Hematopoietic multipotent progenitor cell treated with erythropoietin and hydrocortisone succinate and interleukin-3 and kit ligand, for 4 days (in vitro differentiated cells): ENCODE measurements around the gene ITGA1.

Experiments used
- DNase-seq: peaks from one replicate; pipeline ENCODE4 v3.0.0-alpha.2; 2015

Gene ITGA1

DNA sequence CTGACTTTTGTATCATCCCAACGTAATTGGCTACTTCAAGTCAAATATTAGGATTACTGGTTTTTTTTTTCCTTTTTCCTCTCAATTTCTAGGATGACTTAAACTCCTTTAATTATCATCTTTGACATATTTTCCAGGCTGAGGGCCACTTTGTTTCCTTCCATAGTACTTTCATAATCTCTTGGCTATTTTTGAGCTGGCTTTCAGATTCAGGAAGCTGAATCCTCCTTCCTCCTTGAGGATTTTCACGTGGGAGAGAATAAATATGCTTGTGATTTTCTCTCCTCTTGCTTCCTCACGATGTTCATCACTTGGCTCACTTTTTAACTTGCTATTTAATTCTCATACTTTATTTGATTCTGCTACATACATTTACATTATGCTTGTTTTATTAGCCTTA, 88.1 kb downstream of the ITGA1 start:
- DNase-seq: no peak

DNA sequence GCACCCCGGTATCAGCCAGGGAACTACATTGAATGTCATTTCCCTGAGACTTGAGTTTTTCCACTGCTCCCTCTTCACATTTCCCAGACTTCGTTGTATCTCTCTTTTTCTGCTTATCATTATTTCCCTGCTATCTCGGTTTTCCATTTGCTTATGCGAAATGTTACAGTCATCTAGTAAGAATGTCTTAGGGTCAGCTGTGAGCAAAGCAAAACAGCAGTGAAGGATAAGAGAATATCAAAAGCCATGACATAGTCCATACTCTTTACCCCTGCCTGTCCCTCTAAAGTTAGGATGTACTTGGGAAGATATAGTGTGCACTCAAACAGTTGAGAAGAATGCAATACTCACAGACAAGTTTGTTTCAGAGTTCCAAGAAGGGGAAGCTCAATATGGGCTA, 88.7 kb downstream of the ITGA1 start:
- no peak for DNase-seq

DNA sequence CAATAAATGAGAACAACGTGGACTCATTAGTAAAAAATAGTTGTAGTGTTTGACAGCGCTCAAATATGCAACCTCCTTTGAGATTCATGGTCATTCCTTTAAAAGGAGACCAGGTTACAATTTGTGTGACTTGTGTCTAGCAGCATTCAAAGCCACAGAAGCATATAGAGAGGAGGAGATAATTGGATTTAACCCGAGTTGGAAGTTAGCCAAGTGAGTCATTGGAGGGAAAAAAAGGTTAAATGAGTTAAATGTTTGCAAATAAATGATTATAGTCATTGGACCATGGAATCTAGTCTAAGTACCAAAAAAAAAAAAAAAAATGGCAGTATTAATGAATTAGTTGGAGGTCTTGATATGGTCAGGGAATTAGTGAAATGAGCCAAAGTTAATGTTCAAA, 90.9 kb downstream of the ITGA1 start:
- DNase-seq: peak; percentile 49

DNA sequence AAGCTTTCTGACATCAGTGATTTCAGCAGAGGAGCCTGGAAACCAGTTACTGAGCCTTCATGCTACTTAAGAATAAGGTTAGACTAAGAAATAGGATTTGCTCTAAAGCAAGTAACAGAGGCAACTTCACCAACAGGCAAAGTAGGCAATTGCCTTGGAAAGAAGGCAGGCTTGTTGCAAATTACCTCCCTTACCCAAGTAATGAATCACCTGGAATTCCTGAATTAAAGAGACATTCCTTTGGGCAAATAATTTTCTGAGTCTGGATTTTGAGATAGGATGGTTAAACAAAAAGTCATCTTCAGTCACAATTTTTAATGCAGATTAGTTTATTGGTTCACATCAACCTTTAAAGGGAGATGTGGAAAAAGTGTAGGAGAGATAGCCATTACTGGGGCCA, 92.8 kb downstream of the ITGA1 start:
- DNase-seq: no peak

DNA sequence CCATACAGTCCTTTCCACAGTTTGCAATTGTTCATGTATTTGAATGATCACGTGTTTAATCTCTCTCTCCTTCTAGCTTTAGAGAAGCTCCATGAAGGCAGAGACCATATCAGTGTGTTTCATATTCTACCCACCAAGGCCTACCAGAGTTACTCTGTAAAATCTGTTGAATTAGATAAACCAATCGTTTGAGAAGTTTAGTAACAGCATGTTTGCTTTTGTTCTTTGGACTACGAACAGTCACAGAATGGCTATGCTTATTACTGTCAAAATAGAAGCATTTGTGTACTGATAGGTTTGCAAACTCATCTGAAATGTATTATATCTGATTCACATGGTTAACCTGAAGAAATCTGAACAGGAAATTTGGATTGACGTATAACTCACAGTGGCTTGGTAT, 93.8 kb downstream of the ITGA1 start:
- DNase-seq: no peak

DNA sequence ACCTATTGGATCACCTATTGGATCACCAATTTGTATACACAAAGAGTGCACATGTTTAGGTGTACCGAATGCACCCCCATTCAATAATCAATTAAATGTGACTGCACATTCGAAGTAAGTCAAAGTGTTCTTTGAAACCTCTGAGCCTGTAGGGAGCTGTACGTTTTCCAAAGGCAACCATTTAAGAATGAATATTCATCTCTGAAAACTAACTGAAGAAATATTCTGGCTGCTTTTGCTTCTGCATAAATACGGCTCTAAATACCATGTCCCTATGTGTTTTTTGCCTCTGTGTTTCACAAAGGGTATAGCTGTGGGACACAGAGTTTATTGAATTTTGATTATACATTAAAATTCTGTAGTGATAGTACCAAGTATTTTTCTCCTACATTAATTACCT, 95.4 kb downstream of the ITGA1 start:
- DNase-seq: no peak

DNA sequence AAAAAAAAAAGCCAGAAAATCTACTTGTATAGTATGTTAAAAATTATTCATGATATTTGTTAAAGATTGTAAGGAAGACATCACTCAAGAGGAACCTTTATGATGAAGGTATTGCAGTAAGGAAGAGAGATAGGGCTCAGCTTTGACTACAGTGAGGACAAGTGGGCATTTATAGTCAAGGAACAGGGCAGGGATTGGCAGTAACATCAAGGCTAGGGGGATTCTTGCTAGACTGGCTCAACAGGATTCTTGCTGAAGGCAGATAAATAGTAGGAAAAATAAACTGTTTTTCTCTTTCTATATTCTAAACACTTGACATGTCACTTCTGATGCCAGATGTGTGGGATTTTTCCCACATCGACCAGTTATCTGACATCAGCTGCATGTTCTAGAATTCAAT, 96.7 kb downstream of the ITGA1 start:
- DNase-seq: no peak

DNA sequence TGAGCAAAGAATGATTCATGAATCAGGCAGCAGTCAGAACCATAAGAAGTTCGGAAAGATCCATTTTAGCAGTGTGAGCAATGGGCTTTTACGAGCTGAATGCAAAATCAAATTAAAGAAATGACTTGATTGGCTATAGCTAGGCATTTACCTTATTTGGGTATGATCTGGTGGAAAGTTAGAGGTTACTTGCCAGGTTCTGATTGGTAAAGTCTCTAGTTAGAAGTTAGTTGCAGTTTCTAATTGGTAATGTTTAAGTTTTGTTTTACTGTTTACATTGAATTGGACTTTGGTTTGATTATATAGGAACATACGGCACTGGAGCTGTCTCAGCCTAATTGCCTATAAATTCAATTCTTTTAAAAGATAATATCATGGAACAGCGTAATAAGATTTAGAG, 97.9 kb downstream of the ITGA1 start:
- DNase-seq: no peak

DNA sequence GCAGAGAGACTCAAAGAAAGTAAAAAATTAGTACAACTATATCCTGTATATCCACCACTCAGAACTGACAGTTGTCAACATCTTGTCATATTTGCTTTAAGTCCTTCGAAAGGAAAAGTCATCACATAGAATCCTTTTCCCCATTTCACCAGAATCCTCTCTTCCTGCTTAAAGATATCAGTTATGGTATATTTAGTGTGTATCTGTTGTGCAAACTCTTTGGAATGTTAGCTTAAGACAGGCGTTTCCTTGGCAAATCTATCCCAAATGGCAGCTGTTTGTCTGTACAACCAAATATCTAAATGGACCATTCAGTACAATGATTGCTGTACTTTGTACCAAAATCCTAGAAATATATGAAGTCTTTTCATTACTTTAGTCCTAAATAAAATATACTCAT, 98.5 kb downstream of the ITGA1 start:
- no peak for DNase-seq

DNA sequence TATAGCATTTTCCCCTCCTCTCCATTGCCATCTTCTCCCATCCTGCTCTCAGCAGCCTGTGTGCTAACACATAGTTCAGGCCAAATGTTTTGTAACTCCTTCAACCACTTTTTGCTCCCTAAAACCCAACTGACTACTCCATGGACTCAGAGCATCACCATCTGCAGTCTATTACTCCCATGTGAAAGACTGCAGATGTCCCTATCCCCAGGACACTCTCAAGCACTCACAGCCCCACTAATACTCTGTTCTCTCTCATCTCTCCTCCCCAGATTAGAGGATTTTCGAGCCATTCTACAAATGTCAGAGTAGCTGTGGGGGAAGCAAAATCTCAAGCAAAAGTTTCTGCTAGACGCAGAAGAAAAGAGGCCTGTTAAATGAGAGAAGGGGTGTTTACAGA, 99.3 kb downstream of the ITGA1 start:
- no peak for DNase-seq

DNA sequence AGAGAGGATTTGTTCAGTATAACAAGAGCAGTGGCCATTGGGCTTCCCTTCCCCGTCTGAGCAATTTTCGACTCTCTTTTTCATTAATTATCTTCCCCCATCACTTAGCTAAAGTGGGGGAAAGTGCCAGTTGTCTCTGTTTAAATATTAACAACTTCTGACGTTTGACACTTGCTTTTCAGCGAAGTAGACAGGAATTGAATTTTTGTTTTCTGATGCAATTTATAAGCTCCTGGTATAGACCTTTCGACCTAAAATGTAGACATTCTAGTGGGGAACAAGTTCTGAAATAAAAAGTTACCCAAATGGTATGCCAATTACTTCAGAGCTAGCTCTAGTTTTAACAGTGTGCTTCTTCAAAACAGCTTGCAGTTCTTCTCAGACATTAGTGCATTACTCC, 100.6 kb downstream of the ITGA1 start:
- no peak for DNase-seq

DNA sequence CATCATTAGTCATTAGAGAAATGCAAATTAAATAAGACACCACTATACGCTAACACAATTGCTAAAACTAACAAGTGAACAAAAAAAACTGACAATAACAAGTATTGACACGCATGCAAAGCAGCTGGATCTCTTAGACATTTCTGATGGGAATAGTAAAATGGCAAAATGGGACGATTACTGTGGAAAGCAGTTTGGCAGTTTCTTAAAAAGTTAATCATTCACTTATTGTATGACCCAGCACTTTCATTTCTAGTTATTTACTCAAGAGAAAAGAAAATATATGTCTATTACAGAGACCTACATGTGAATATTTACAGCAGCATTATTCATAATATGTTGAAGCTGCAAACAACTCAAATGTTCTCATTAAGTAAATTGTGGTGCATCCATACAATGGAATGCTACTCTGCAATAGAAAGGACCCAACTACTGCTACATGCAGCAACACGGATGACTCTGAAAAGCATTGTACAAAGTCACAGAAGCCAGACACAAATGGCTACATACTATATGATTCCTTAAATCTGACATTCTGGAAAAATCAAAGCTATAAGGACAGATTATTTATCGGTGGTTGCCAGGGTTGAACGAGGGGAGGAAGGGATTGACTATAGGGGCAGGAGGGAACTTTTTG, 104.6 kb downstream of the ITGA1 start:
- DNase-seq: no peak

DNA sequence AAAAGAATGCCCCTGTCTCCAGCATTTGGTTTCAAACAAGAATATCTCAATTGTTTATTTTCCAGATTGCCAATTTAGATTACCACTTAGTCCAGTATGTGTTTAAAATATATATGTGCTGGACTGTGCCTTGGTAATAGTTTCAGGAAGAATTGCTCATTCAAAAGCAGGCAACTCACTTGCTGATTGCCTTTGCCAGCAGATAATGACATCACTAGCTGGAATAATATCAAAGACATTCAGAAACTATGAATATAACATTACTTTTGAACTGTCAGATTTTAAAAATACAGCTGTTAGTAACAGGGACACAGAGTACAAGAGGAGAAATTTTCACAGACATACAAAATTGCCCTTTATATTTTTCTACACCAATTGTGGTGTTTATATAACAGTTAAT, 105.4 kb downstream of the ITGA1 start:
- no peak for DNase-seq

DNA sequence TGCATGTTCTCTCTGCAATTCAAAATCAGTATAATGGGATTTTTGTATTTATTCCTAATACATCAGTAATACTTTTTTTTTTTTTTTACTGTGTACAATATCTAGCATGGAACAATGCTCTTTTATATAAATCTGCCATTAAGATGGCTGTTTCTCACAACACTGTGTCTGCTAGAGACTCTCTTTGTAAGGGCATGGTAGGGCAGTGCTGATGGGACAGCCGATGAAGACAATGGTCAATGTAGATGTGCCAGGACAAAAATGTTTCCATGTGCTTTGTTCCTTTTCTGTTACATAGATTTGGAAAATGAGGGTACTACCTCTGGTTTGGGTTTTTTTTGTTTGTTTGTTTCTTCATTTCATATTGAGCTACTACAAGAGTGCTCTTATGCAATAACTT, 106.1 kb downstream of the ITGA1 start:
- no peak for DNase-seq

DNA sequence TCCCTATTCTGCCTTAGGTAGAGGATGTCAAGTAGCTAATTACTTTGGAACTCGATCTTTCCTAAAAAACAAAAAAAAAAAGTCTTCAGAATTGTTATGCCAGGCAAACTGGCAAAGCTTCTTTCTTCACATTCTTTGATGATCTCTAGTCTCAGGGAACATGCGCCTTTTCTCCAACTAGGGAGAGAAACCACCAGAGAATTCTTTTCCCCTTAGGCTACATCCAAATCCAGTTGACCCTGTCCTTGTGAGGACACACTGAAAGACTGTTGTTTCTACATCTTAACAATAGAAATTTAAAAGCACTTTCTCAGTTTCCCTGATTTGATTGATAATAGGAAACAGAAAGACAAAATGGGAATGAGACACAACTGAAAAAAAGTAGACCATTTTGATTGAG, 106.7 kb downstream of the ITGA1 start:
- DNase-seq: no peak

DNA sequence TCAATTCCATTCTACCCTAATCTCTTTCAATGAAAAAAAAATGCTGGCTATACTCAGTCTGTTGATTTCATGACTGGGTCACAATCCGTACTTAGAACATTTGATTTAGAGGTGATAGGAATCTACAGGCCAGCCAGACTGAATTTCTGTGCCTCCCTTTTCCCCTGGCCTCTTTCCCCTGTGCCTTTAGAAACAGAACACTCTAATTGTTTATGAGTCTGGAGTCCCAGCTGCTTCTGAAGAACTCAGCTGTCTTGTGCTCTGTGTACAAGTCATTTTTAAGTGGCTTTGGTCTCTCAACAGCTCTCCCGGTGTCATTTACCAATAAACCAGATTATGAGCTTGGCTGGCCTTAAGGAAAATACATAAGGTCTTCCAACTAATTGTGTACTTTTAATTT, 107.4 kb downstream of the ITGA1 start:
- DNase-seq: no peak

DNA sequence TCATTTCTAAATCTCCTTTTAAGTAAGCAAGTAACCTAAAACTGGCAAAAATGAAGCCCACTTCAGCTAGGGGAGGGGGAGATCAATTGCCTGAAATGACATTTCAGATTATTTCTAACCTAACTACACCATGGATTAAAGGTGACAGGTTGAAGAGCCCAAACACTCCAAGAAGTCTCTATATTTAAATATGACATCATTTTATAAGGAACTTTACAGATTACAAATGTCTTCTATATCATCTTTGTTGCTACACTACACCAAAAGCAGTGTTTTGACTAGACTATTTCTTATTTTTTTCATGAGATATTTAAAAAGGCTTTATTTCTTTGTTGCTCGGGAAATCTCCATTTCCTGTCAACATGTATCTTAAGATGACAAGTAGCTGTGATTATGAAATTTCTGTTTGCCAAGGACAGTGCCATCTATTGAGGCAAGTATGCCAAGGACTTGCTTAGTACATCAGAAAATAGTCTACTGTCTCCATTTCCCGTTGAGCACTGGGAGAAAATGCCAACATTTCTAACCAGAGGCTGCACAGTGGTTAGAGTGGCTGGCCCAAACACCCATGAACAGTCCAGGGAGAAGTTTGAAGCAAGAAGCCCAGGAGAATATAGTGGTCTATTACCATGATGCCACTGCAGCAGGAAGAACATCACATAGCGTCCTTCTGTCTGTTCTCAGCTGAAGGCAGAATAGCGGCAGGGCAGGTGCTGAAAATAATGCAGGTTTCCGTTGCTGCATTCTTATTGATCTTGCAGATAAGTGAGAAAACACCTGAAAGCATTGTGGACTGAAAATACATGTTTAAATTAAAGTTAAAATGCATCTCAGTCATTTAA, 108.1 kb downstream of the ITGA1 start:
- no peak for DNase-seq

DNA sequence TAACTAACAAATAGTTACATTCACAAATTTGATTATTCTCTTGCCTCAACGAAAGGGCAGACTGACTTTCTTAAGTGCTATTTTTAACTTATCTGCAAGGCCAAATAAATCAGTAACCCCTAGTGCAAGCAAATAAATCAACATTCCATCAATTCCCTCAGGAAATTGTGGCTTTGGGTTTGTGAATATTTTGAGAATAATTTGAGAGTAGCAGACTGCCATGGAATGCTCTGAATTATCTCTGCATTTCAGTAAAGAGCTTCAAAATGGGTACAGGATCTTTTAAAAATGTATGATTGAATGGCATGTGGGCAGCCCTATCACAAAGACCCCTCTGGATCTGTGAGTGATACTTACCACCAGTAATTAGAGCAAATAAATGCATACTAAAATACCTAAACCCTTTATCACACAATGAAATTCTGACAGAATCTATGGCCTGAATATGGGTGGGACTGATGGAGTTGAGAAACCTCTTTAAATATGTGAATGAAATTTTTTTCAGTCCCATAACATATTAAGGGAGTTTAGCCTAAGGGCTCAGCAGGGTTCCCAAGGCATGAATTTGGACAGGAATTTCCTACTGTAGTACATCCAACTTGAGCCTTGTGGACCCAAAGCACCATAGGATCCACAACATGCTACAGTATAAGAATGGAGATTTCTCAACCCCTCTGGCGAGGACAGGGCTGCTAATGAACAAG, 109.0 kb downstream of the ITGA1 start:
- no peak for DNase-seq

DNA sequence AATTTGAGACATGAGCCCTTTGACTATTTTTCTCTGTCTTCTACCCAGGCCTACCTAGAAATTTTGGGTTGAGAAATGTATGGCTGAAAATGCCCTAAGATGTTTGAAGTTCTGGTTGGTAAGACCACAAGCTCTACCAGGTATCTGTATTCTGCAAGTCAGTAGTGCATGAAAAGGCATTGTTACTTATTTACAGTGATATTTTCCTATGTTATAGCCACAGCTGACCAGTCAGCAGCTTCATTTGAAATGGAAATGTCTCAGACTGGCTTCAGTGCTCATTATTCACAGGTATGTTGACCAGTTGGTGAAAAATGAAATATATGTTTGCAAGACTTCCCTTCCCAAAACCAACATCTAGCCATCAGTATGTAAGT, 109.5 kb downstream of the ITGA1 start:
- no peak for DNase-seq

DNA sequence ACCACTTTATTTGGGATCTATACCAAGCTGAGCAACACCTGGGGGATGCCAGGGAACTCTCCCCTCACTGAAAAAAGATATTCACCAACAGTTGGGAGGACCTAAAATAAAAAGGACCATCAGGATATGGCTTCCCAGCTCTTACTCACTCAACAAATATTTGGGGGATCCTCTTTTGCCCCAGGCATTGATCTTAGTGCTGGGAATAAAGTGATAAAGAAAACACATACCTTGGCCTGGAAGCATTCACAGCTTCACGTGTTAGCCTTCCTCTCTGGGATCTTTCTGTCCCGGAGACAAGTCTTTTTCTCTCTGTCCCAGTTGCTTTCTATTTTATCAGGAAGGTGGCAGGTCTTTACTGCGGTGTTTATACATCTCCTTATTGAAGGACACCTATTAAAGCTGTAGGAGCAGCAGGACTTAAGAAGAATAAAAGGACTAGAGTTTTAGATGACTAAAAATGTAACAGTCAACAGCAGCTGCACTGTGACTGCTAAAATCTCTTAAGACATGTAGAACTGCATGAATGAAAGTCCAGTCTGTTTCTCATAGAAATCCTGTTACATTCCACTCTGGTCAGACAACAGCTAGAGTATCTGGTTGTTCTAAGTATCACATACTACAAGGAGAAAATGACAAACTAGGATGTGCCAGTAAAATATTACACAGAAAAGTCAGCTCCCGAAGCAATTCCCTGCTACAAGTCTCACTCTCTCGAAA, 111.4 kb downstream of the ITGA1 start:
- DNase-seq: no peak

DNA sequence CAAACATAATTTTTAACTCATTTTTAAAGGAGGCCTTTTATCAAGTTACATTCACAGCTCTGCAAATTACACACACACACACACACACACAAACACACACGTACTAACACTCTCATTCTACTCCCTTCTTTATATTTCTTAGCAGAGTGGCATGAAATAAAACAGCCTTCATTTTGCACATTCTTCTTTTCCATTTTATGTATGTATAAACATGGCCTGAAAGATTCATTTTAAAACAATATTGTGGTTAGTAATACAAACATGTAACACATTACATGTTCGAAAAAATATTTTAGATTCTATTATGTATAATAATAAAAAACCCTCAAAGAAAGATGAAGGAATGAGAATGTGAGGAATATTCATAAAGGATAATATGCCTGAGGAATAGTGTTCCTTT, 115.4 kb downstream of the ITGA1 start:
- DNase-seq: no peak

DNA sequence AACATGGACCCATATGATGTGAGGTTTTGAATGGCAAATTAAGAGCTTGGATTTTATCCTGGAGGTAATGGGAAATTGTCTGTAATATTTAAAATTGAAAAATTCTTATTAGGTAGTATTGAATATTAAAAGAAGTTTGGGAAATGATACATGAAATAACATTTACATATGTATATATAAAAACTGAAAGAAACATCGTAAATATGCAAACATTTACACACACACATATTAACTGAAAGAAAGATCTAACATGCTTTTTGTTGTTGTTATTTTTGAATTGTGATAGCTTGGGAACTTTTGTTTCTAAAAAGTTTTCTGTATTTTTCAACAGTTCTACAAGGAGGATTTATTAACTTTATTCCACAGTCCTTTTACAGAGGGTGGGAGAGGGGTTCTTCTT, 118.6 kb downstream of the ITGA1 start:
- DNase-seq: no peak

DNA sequence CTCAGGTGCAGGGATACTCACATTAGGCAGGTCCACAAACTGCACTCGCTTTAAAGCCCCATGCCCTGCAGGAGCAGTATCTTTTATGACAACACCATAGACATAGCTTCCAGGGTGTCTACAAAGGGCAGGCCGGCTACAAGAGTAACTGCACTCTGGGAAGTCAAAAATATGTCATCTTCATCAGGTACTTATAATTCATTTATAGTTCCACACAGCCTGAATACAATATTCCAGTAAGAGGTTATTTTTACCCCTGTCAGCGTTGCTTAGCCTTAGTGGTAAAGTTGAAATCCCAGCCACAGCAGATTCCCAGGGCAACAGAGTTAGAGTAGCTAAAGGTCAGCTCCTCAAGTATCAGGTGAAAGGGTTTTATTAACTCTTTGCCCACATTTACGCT, 119.1 kb downstream of the ITGA1 start:
- DNase-seq: no peak

DNA sequence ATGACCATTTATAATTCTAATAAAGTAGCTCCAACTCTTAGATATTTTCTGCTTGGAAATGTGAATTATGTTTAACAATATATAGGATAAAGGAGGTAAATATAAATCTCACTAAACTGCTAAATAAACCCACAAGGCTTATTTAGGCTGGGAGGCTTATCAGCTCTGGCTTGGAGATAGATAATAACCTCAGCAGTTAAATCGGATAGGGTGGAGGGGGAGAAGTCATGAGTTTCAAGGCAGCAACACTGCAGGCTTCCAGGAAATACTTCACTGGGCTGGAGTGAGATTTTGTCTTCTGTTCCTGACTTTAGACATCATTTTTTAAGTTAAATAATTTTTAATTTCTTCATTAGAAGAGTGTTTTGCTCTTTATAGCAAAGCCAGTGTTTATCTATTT, 121.5 kb downstream of the ITGA1 start:
- no peak for DNase-seq
